HG03103 (cell line): ENCODE data around the gene INPP4B.

Source experiments
- ATAC-seq: cut with Tn5 transposase; IDR thresholded peaks from one replicate; pipeline ENCODE4 v1.9.1; 2021; ENCODE audit warnings: low read depth; ENCODE audit not compliant: unreplicated experiment

INPP4B gene

GRCh38 chr4:142396279-142396678 is 449.8 kb downstream of the INPP4B start:
- ATAC-seq: no peak

GRCh38 chr4:142393127-142393526 is 453.0 kb downstream of the INPP4B start:
- ATAC-seq: no peak

GRCh38 chr4:142386856-142387255 is 459.2 kb downstream of the INPP4B start:
- ATAC-seq: no peak

DNA sequence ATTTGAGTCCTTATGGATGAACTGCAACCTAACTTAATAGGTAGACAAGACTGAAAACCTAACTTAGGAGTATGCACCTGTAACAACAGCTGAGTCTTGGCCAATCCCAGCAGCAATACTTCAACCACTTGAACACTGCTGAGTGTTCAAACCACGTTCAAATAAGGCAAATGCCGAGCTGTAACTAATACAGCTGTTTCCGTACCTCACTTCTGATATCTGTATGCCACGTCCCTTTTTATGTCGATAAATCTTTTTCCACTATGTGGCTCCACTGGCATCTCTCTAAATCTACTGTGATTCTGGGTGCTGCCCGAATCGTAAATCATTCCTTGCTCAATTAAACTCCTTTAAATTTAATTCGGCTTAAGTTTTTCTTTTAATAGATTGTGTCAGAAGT is 459.7 kb downstream of the INPP4B start:
- ATAC-seq: no peak

- no peak for ATAC-seq
Observed at GRCh38 chr4:142383800-142384470, 462.2 kb downstream of the INPP4B start.

- ATAC-seq: no peak
Observed at GRCh38 chr4:142383354-142383753, 462.7 kb downstream of the INPP4B start.

GRCh38 chr4:142380052-142380602 is 466.0 kb downstream of the INPP4B start:
- no peak for ATAC-seq

- ATAC-seq: no peak
Observed at GRCh38 chr4:142379277-142380051, 466.6 kb downstream of the INPP4B start.

- ATAC-seq: no peak
Observed at GRCh38 chr4:142378179-142378578, 467.9 kb downstream of the INPP4B start.

- ATAC-seq: no peak
Observed at GRCh38 chr4:142377342-142378091, 468.6 kb downstream of the INPP4B start.

DNA sequence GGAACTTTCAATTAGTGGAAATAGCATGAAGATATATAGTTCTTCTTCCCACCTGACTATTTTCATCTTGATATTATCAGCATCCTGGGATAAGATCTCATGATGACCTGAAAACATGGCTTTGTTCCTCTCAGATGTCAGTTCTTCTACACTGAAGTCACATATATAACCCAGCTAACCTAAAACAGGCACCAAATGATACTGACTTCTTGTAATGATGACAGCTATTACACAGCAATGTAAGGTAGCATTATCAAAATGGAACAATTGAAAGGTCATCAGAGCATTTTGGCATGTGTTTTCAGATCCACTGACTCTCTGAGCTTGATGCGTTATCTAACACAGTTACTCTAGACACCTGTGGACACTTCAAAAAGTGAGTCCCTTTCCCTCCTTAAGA is 469.9 kb downstream of the INPP4B start:
- no peak for ATAC-seq

DNA sequence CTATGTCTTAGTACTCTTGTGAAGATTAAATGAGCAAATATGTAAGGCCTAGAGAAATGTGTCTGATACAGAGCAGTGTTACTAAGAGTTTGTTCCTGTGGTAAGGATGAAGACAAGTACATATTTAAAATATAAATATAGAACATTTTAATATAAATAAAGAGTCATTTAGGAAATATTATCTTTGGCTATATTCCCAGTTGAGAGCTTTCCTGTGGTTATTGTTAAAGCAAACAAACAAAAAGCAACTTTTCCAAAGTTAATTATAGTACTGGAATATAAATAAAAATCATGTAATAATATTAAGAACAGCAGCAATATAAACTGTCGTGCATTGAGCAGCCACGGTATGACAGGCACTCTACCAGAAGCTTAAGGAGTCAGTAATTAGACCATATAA is 472.5 kb downstream of the INPP4B start:
- no peak for ATAC-seq

GRCh38 chr4:142372530-142373260 is 473.4 kb downstream of the INPP4B start:
- no peak for ATAC-seq

- no peak for ATAC-seq
Observed at GRCh38 chr4:142369141-142369540, 477.0 kb downstream of the INPP4B start.

DNA sequence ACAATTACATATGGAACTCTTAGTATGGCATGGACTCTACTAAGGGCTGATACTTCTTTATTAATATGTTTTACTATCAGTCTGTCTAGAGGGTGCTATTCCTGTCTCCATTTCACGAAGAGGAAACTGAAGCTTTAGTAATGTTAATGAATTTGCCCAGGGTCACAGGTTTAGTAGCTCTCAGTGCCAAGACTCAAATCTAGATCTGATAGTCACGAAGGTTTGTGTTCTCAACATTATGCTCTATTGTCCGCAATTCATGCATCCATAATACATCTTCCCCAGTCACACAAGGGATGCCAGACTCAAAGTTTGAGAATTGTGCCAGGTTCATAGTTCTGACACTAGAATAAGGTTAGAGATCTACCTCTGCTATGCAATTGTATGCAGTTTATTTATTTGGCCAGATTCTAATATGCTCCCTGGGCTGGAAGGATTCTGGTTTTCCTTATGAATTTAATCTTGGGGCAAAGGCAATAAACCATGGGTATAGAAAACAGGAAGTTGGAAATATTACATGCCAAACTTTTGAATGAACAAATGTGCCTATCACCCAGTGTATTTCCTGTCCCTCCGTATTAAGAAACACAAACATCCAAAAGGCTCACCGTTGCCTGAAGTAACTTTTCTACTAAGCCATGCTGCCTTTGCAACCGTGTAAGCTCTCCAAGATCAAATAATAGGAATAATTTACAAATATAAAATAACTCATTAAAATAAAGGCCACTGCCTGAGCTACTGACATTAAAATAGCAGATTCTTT is 478.5 kb downstream of the INPP4B start:
- ATAC-seq: no peak

DNA sequence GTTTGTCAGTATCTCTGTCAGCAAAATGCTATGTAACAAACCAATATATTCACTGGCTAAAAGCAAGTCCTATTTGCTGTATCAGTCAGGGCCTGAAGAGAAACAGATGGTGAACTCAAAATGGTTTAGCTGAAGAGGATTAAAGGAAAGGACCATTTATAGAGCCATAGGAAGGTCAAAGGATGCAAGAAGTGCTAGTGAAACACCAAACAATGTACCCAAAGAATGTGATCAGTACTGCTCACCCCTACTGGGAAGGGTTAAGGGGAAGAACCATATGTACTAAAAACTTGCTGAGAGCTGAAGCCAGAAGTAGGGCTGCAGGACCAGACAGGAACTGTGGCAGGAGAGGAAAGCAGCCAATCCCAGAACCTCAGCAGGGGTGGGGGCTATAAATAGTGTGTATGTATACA is 479.3 kb downstream of the INPP4B start:
- no peak for ATAC-seq

DNA sequence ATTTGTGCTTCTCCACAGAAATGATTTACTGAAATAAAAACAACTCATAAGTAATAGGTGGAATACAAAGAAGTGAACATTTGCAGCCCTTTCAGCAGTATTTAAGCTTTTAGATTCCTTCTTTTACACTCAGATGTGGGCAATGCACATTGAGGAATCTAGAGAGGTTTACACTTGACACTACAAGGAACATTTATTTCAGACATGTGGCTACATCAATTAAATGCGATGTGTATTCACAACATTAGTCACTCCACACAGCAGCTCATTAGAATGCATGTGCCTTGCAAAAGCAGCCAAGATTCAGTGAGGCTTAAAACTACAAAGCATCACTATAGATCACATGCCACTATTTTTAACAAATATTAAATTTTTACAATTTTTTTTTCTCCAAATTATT is 480.7 kb downstream of the INPP4B start:
- no peak for ATAC-seq

GRCh38 chr4:142363686-142364085 is 482.4 kb downstream of the INPP4B start:
- ATAC-seq: no peak

DNA sequence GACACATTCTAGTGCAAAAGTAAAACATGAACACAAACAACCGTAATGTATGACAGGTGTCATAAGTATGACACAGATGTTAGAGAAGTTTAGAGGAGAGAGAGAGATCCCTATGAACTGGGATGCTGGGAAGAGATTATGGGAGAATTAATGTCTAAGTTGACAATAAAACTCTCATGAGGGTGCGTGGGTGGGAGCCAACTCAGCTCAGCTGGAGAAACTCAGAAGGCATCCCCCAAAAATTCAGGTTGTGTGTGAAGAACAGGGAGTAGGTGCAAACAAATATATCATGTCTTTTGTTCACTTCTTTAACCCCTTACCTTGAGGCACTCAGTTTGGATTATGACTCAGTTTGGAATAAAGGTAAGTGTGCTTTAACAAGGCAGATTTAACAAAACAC is 484.1 kb downstream of the INPP4B start:
- ATAC-seq: no peak

DNA sequence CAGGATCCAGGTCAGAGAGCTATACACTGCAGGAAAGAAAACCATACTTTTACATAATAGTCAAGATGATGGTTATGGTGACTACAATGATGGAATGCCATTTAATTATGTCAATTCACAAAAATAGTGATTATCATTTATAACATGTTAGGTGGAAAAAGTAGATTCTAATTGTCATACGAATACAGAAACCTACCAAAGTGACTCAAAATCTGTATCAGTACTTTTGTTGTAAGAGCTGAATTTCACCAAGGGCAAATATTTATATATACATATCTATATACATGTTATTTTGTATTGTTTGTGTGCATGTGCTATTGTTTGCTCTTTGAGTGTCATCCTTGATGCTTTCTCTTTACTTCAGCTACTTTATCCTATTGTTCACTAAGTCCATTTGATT is 485.4 kb downstream of the INPP4B start:
- no peak for ATAC-seq
